ENCODE measurements around the gene B9D2. TPM values are rescaled to one million over a fixed set of nuclear protein-coding genes. Genes with fewer than 3 reads are reported as not detected.

The B9D2 gene
- total RNA-seq, 4 donors from 2014 or later = 1.6 to 4.8 (median 3.1) TPM

DNA sequence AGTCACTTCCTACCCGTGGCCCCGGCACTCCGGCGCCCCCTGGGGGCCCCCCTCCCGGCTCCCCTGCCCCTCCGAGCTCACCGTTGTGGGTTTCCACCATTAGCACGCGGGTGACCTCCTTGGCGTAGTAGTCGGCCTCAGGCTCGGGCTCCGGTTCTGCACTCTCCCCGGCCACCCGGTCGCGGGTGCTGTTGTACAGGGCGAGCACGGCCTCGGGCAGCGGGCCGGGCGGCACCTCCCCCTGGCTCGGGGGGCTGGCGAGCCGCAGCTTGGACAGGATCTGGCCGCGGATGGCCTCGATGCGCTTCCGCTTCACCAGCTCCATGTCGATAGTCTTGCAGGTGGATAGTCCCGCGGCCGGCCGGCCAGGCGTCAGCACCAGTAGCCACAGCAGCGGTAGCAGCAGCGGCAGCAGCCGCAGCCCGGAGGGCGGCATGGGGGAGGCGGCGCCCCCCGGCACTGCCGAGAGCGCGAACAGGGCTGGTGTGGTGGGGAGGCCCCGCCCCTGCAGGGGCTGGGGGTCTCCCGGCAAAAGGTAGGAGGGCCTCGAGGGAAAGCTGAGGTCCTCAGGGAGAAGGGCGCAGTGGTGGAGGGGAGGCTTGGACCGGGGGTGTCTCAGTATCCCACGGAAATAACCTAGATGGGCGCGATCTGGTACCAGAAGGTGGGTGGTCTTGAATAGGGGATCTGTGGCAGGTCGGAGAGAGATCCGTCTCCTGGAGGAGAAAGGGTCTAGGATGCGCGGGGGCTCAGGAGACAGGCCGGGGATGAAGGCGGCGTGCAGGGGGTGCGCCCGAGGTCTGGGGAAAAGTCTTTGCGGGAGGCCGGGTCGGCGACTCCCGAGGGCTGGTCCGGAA, 11.1 kb downstream of the B9D2 start:
- TF ChIP-seq, protein P1, sequence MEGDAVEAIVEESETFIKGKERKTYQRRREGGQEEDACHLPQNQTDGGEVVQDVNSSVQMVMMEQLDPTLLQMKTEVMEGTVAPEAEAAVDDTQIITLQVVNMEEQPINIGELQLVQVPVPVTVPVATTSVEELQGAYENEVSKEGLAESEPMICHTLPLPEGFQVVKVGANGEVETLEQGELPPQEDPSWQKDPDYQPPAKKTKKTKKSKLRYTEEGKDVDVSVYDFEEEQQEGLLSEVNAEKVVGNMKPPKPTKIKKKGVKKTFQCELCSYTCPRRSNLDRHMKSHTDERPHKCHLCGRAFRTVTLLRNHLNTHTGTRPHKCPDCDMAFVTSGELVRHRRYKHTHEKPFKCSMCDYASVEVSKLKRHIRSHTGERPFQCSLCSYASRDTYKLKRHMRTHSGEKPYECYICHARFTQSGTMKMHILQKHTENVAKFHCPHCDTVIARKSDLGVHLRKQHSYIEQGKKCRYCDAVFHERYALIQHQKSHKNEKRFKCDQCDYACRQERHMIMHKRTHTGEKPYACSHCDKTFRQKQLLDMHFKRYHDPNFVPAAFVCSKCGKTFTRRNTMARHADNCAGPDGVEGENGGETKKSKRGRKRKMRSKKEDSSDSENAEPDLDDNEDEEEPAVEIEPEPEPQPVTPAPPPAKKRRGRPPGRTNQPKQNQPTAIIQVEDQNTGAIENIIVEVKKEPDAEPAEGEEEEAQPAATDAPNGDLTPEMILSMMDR (IDR thresholded peaks at IDR 0.05; ENCODE audit: low read depth) = no peak

DNA sequence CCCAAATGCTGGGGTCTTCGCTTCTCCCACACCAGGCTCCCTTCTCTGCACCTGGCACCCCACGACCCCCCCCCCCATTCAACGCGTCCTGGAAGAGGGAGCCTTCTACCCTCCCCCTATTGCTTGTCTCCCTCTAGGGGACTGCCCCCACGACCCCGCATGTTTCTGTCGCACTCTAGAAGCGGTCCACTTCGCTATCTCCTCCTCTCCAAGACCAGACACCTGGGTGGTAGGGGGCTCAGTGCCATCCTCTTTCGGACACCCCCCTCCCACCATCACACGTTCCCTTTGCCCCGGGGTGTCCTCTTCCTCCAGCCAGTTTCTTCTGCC, 11.7 kb downstream of the B9D2 start:
- TF ChIP-seq, protein P1 (IDR thresholded peaks at IDR 0.05; ENCODE audit: low read depth) = no peak

DNA sequence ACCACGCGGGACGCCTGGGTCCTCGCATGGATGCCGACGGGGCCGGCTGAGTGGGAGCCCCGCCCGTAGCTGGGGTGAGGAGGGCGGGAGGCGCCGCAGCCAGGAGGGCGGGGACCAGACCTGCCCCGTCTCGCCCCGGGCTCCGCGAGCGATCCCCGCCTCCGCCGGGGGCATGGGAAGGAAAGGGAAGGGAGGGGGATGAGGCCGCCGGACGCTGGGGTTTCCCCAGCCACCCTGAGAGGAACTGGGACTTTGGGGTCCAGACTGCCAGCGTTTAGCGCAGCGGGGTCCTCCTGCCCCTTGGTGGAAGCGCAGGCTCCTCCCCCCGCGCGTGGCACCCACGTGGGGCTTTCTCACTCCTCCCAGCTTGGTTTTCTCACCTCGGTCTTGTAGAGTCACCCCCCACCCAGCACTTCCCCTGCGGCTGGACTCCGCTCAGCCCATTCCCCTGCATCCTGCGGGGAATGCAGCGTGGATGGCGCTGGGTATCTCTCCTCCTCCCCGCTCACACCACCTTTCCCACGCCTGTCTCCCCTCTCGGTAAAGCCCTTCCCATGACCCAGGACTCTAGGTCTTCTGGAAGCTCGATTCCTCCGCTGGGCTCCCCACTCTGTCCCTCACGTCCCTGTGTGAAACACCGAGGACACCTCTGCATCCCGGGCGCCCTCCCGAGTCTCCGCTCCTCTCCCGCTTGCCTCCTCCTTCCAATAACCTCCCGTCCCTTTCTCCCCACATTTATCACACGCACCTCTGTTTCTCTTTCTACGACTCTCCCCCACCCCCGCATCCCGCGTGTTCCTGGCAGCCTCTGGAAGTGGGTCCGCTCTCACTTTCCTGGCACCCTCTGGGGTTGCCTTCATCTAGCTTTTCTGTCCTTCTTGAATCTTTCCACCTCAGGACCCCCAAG, 12.4 kb downstream of the B9D2 start:
- TF ChIP-seq, protein P1 (IDR thresholded peaks at IDR 0.05; ENCODE audit: low read depth) = no peak

DNA sequence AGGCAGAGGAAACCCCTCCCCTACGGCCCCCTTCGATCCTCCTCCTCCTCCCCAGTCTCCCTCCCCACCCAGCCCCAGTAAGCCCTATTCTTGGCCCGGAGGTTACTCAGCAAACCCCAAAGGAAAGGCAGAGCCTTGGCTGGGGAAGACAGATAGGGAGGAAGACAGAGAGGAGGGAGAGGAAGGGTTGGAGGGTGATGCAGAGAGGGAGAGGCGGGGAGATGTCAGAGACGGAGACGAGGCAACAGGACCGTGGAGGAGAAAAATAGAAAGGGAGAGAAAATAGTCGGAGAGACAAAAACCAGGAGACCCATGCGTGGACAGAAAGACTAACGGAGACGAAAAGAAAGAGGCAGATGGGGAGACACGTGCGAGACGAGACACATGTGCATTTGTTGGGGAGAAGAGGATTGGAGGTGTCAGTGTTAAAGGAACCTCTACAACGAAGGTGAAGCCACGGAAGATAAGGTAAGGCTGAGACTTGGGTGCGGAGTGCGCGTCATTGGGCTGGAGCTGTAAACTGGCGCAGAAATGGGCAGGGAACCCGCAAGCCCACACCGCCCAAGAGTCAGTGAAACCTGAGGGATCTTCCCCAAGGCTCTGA, 13.1 kb downstream of the B9D2 start:
- TF ChIP-seq, protein P1 (IDR thresholded peaks at IDR 0.05; ENCODE audit: low read depth) = no peak

DNA sequence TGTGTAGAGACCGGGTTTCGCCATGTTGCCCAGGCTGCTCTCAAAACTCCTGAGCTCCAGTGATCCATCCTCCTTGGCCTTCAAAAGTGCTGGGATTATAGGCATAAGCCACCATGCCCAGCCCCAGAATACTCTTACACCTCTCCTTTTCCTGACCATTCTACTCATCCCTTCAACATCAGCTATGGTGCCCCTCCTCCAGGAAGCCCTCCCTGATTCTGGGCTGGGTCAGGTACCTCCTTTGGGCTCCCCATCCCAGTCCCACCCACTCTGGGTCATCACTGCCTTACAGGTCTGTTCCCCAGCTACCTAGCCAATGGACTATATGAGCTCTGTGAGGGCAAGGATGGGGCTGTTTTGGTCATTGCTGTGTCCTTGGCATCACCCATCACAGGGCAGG, 19.8 kb downstream of the B9D2 start:
- TF ChIP-seq, protein P1 (IDR thresholded peaks at IDR 0.05; ENCODE audit: low read depth) = no peak

DNA sequence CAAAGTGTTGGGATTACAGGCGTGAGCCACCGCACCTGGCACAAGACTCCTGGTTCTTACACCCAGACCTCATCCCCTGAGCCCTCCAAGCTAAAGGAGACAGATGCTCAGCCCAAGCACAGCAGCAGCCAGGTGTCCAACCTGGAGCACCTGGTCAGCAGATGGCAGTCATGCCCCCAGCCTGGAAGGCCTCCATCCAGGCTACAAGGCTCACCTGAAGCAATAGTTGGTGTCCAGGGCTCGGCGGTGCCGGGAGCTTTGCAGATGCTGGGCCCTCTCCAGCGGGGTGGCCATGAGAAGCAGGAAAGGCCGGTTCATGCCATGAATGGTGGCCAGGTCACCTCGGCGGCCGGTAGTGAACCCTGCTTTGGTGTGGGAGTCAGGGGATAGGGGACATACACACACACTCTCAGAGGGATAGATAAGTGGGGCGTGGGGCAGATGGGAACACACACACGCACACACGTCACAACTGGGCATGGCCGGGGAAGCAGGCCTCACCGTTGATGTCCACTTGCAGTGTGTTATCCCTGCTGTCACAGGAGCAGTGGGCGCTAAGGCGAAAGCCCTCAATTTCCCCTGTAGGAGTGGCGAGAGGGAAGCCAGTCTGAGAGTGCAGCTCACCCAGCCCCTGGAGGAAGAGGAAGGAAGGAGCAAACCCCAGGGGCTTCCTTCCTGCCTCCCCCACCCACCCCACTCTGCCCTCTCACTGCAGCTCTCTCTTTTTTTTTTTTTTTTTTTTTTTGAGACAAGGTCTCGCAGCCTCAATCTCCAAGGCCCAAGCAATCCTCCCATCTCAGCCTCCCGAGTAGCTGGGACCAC, 22.1 kb downstream of the B9D2 start:
- TF ChIP-seq, protein P1 (IDR thresholded peaks at IDR 0.05; ENCODE audit: low read depth) = no peak

Measured in subcutaneous adipose tissue (tissue), 4 donors.